ENCODE measurements around the gene CHD9.
"Not testable (repeated sequence)": the region's sequence is repeated elsewhere in the genome, so short reads cannot be mapped to it uniquely, and the experiment has no call there.

CHD9 gene

GRCh38 chr16:53047515-53047914 is 7.3 kb upstream of the CHD9 start:
- not testable (repeated sequence) for DNase-seq

GRCh38 chr16:53048139-53048915 is 6.5 kb upstream of the CHD9 start:
- DNase-seq = no peak

GRCh38 chr16:53051255-53051654 is 3.5 kb upstream of the CHD9 start:
- DNase-seq = not testable (repeated sequence)

- no peak for DNase-seq
Measured at GRCh38 chr16:53052519-53053501, 2.0 kb upstream of the CHD9 start, which contains the start of gene CHD9NB. Gene CHD9NB (minus strand): TSS chr16:53052897. CDS start chr16:53044158, 8,739 bp downstream.

- no peak for DNase-seq
Measured at GRCh38 chr16:53053967-53054669, 673 bp upstream of the CHD9 start.

- no peak for DNase-seq
Measured at GRCh38 chr16:53055541-53056391, 975 bp downstream of the CHD9 start.

- no peak for DNase-seq
Measured at GRCh38 chr16:53056392-53056881, 1.6 kb downstream of the CHD9 start.

- DNase-seq = no peak
Measured at GRCh38 chr16:53057658-53058057, 2.9 kb downstream of the CHD9 start.

- no peak for DNase-seq
Measured at GRCh38 chr16:53058441-53058840, 3.6 kb downstream of the CHD9 start.

GRCh38 chr16:53058882-53059281 is 4.1 kb downstream of the CHD9 start:
- DNase-seq = no peak

GRCh38 chr16:53059672-53060071 is 4.9 kb downstream of the CHD9 start:
- DNase-seq = no peak

GRCh38 chr16:53061256-53061655 is 6.5 kb downstream of the CHD9 start:
- no peak for DNase-seq

GRCh38 chr16:53061701-53062159 is 6.9 kb downstream of the CHD9 start:
- DNase-seq = no peak

- DNase-seq = no peak
Measured at GRCh38 chr16:53064081-53064578, 9.3 kb downstream of the CHD9 start.

GRCh38 chr16:53065461-53066061 is 10.8 kb downstream of the CHD9 start:
- no peak for DNase-seq

GRCh38 chr16:53067675-53068074 is 12.9 kb downstream of the CHD9 start:
- DNase-seq = no peak

GRCh38 chr16:53068423-53068833 is 13.6 kb downstream of the CHD9 start:
- no peak for DNase-seq

GRCh38 chr16:53069772-53070171 is 15.0 kb downstream of the CHD9 start:
- DNase-seq = no peak

GRCh38 chr16:53071748-53072301 is 17.0 kb downstream of the CHD9 start:
- DNase-seq = no peak

- no peak for DNase-seq
Measured at GRCh38 chr16:53073022-53073421, 18.2 kb downstream of the CHD9 start.

- DNase-seq = not testable (repeated sequence)
Measured at GRCh38 chr16:53074296-53074695, 19.5 kb downstream of the CHD9 start.
